HG03060 (cell line): Measurements from ENCODE around the gene KIF16B.
"Not testable (repeated sequence)": the region's sequence is repeated elsewhere in the genome, so short reads cannot be mapped to it uniquely, and the experiment has no call there.

Experiments used
- ATAC-seq: cut with Tn5 transposase; IDR thresholded peaks from one replicate; pipeline ENCODE4 v1.9.1; 2021; ENCODE audit warnings: low read depth, moderate number of reproducible peaks; ENCODE audit not compliant: unreplicated experiment

KIF16B gene

DNA sequence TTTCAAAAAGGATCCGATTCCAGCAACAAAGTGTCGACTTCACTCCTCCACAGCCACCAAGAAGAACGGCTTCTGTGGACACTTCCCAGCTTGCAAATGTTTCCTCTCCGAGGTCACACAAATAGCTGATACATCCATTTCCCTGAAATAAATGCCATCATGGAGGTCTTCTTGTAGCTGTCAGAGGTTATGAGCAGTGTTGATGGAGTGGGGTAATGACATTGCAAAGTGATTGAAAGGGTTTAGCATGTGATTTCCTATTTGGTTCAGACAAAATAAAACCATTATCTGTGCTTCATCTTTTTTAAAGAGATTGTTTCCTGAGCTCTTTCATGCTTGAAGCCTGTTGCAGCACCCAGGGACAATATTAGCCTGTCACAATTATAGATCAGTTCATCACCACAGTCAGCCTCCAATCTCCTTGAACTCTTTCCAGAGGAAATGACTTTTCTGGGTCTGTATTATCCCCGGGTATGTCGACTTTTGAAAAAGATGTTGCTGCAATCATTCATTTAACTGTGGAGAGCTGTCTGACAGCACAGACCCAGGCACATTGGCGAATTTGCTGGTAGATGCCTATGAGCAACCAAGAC is 16.9 kb upstream of the KIF16B start:
- ATAC-seq, result no peak

DNA sequence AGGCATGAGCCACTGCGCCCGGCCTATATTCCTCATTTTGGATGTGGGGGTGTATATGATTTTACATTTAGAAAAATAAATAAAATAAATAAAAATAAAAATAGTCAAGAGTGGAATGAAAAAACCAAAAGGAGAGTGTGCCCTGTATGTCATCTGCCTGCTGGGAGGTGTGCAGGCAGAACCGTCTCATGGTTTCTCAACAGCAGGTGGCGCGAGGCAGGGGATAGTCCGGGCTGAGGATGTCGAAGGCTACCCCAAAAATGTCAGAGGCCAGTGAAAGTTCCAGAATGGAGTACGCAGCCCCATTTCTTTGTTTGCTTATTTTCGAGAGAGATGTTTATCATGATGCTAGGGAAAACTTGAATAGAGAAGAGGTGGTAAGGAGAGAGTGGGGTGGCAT is 16.4 kb upstream of the KIF16B start:
- no peak for ATAC-seq

DNA sequence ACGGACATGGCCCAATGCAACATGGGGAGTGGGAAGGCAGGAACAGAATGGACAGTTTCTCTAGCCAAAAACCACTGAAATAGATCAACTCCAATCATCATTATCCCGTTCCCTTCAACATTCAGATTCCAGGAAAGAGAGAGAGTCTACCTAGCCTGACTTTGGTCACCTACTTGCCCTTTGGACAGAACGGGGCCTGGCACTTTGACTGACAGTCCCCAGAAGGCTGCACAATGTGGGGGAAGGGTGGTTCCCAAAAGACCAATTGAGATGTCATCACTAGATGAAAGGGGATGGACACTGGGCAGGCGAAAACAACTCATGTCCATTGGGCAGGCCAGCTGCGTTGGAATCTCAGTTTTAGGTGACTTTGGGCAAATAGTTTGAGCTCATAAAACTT is 15.0 kb upstream of the KIF16B start:
- ATAC-seq, result no peak

DNA sequence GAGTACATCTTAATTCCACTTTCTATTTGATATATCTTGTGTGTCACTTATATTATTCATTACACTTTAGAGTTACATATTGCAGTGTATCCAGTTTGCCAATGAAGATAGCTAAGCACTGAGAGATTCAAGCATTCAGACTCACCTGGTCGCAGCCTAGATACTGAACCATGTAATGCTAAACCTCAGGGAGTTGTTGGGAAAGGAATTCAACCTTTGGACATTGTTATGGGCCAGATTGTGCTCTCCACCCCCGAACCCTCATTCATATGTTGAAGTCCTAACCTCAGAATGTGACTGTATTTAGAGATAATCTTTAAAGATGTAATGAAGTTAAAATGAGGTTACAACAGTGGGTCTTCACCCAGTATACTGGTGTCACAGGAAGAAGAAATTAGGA is 13.8 kb upstream of the KIF16B start:
- no peak for ATAC-seq

DNA sequence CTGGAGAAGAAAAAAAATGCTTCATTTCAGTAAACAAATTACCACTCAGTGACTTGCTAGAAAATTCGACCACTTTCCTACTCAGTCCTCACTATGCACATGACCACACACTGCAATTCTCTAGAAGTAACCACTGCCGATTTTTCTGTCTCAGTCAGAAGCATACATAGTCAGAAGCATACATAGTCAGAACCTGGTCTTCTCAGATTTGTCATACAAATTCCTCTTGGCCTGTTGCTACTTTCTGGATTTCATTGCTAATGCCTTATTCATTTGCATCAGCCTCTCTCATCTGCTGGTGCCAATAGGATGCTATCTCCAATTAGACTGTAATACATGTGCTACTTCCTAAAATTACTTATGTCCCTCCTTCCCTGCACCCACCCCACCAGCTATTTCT is 10.2 kb upstream of the KIF16B start:
- no peak for ATAC-seq

DNA sequence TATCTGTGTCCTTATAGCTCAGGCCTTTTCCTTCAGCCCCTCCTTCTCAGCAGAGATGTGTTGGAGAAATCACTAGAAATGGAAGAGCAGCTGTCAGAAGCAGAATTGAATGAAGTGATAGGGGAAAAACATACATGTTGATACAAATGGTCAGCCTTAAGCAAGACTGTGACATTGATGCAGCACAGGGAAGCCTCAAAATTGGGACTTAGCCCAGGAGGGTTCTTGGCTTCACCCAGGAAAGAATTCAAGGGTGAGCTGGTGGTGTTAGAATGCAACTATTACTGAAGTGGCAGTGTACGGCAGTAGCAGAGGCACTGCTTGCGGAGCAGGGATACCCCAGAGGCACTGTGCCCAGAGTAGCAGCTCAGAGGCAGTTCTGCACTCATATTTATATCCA is 8.0 kb upstream of the KIF16B start:
- no peak for ATAC-seq

DNA sequence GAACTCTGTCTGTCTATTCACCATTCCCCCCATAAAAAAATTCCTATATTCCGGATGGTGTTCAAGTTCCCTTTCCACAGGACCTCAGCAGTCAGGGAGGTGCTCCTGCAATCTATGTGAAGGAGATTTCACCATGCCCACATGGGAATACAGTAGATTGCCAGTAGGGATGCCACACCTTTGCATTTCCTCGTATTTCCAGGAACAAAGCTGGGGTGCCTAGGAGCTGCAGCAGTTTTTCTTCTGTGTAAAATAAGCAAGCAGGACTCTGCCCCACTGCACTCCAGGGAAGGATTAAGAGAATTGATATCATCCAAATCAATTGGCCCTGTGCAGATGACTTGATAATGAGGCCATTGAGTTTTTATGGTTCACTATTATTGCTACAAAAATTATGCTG is 7.4 kb upstream of the KIF16B start:
- ATAC-seq, result no peak

DNA sequence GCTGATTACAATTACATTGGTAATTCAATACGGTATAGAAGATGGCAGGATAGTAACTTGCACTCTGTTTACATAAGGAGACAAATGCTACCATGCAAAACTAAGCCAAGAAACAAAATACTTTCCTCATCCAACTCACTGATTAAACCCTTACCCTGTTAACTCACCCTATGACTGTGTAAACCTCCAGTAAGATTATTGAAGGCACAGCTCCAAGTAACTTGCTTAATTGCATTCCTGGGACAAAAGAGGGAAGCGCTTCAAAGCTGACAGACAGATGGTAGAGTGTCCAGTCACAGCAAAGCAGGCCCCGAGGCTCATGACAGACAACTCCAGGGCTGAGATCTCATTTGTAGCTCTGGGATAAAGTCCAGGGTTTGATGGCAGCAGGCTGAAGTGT is 6.9 kb upstream of the KIF16B start:
- ATAC-seq, result no peak

DNA sequence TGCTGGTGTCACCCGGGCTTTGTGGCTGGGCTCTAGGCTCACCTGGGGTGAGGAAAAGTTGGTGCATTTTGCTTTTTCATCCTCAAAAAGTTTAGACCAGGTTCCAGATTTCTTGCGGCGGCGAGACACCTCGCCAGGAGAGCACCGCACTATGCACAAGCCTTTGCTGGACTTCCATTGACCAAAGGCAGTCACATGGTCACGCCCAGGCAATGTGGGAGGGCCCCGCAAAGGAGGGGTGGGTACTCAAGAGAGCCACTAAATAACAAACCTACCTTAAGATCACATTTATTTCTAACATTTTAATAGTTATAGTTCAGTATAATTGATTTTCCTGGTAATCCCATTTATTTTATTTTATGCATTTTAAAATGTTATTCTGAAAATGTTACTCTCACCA is 3.0 kb upstream of the KIF16B start:
- no peak for ATAC-seq

DNA sequence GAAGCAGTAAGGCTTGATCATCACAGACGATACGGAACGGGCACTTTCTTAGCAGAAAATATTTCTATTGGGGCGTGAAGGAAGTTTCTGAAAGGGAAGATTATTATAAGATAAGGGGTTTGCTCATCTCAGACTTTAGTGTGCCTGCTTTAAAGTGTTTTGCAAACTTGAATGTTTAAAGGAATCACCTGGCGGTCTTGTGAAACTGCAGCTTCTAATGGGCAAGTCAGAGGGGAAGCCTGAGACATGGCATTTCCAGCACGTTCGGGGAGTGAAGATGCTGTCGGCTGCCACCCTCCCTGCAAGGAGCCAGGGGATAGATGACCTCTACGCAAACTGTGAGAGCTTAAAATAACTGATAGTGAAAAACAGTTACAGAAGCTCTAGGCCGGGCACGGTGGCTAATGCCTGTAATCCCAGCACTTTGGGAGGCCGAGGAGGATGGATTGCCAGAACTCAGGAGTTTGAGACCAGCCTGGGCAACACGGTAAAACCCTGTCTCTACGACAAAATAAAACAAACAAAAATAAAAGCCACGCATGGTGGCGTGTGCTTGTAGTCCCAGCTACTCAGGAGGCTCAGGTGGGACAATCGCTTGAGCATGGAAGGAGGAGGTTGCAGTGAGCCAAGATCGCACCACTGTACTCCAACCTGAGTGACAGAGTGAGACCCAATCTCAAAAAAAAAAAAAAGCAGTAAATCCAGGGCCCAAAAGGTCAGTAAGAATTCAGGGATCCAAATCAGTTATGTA is 2.3 kb upstream of the KIF16B start:
- ATAC-seq, result no peak

DNA sequence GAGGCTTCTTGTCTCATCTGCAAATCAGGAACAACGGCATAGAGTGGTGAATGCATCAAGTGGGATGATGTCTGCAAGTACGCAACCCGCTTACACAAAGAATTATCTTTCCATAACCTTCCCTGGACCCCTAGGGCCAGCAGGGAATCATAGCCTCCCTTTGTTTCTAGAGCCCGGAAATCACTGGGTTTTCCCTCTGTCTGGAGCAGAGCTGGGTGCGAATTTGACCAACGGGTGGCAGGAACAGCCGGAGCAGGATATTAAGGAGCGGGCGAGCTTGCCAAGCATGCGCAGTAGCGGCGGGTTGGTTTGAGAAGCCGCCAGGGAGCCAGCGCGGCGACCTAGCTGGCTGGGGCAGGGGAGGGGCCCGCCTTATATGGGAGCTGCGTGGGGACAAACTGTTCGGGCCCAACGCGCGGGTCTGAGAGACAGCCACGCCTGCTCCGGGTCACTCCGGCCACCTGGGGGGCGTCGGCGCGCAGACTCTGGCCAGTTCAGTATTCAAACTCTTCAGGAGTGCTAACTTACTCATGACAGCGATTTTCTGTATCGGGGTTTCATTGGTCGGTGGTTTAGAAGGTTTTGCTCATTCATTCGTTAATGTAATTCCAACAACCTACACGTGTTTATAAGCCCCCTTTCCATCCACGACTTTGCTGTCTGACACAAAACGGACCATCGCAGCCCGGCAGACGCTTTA is 1.6 kb upstream of the KIF16B start:
- peak; percentile 72 for ATAC-seq

DNA sequence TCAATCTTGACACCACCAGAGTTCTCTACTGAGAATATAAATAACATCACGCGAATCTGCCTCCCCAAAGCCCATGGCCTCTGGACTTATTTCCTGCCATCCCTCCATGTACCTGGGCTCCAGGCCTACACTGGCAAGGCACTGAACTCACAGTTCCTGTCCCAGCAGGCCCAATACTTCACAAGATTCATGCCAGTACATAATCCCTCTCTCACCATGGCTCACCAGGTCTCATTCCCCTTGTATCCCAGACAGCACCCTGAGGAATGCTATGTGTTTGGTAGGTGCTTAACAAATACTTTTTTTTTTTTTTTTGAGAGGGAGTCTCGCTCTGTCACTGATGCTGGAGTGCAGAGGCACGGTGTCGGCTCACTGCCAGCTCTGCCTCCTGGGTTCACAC is 1.9 kb downstream of the KIF16B start:
- ATAC-seq, result no peak

DNA sequence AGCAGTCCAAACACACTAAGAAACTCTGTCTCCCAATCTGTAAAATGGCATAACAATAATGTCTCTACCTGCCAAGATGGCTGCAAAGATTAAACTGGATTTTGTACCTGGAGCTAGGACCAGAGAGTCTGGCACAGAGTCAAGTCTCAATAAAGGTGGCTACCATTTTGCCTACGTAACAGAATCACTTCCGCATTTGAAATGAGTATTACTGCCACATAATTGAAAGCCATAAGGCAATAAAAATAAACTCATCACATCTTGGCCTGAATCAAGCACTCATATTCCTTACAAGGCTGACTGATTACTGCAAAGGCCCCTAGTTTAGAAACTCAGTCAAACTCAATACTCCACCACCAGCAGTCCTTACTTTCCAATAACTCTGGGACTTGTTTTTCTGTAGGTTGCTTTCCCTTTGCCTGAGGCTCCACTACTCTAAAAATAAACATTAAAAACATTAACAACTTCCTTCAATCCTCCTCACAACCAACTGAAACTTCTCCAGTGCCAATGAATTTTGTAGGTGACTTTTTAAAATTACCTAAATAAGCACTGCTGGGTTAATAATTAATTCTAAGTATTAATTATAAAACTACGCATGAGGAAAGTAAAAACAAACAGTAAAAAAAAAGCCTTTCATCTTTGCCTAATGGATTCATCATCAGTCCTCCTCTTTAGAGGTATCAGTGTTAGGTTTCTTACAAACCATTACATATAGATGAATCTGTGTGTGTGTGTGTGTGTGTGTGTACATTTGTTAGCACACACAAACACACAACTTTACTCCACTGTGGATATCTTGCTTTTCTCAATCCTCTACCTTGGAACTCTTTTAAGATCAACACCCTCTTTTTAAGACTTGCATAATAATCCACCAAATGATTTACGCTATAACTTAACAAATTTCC is 3.7 kb downstream of the KIF16B start:
- ATAC-seq, result no peak

DNA sequence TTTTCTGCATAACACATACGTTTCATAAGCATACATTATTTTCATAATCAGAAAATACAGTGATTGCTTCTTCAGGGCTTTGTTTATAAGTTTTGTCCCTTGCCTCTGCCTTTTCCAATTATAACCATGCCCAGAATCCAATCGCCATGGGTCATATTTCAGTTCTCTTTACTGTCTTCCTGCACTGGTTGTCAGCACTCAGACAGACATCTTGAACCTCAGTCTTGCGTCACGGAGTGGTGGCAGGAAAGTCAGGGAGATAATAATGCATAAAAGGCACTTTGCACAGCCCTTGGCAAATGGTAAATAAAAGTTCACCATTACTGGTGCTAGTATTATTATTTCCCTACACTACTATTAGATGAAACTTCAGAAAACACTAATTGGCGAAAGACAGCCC is 7.2 kb downstream of the KIF16B start:
- ATAC-seq, result no peak

DNA sequence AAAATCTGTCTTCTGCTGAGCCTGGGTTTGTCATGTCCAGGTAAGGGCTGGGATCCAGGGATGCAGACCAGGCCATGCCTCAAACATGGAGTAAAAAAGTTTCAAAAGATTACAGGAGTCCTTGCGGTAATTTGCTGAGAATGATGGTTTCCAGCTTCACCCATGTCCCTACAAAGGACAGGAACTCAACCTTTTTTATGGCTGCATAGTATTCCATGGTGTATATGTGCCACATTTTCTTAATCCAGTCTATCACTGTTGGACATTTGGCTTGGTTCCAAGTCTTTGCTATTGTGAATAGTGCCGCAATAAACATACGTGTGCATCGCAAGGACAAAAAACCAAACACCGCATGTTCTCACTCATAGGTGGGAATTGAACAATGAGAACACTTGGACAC is 9.2 kb downstream of the KIF16B start:
- not testable (repeated sequence) for ATAC-seq

DNA sequence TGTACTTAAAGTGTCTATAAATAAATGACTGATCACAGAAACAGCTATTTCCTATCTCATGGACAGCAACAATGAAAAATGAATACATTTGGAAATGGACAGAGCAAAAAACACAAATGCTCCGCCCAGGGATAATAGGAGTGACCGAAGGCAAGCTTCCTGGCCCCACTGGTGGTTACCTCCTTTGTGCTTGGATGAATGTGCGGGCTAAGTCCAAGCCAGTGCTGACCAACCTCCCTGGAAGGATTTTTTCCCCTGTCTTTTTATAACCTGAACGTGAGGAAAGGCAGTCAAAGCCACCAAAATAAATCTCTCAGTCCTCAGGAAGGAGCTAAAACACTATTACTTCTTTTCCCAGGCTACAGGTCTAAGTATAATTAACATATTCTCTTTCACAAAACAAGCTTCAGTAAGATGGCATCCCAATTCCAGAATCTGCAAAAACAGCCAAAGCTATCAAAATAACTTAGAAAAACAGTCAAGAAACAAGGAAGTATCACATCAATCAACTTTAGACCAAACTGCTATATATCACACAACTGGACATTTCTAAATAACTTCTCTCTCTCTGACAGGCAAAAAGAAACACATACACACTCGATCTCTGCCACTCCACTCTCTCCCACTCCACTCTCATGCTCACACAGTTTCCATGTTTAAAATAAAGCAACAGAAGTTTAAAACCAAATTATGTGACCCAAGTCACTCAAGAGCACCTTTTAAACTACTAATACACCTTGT is 10.0 kb downstream of the KIF16B start:
- no peak for ATAC-seq

DNA sequence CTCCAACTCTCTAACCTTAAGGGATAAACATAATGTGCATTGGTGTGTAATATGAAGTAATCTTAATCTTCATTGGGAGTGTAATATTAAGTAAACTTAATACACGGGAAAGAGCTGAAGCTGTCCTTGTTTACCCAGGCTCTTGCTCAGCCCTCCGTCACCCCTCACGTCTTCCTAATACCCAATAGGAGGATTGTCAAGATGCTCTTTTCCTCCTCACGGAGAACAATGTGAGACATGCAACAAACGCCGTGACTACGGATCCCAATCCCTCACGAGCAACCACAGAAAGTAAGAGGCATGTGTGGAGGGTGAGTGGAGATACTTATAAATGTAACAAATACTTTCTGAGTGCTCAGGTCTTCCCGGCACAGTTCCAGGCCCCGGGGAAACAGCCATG is 11.0 kb downstream of the KIF16B start:
- no peak for ATAC-seq

DNA sequence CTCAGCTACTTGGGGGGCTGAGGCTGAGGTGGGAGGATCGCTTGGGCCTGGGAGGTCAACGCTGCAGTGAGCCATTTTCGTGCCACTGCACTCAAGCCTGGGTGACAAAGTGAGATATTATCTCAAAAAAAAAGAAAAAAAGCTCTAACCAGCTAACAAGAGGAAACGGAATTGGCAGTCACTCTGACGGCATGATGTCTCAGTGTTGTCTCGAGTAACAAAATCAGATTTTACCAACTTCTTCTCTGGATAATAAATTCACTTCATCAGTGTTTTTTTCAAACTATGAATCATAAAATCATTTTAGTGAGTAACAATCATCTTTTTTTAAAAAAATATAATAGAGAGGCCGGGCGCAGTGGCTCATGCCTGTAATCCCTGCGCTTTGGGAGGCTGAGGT is 12.6 kb downstream of the KIF16B start:
- no peak for ATAC-seq

DNA sequence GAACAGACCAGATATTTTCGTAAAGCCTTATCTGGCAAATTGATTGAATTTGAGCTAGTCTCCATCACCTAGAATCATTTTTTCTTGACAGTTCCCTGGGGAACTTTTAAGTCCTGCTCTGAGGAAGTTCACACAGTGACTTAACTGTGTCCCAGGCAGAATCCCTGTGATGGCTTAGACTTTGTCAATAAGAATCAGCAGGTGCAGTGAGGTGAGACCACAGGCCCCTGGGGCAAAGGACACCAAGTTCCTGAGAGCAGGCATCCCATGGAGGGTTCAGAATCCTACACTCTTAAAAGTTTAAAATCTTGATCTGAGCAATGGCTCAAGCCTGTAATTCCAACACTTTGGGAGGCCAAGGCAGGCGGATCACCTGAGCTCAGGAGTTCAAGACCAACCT is 13.0 kb downstream of the KIF16B start:
- no peak for ATAC-seq

DNA sequence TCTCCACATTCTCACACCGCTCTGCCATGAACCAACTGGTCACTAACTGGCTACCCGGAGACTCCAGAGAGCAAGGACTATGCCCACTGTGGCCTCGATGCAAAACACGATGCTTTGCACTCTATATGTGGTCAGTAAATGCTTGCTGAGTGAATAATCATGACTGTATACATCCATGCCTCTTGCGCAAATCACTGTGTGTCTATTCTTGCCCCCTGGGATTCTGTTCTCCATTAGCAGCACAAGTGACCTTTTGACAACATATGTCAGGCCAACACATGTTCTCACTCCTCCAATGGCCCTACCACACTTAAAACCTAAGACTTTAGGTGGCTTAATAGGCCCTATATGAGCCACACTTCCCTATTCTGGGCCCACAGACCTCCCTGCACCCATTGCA is 16.9 kb downstream of the KIF16B start:
- no peak for ATAC-seq
